ENCODE data around the gene NR1I3. TPM values are rescaled to one million over a fixed set of nuclear protein-coding genes. Genes with fewer than 3 reads are reported as not detected.

Gene NR1I3
- total RNA-seq, 1 experiment from 2014 or later = not detected

DNA sequence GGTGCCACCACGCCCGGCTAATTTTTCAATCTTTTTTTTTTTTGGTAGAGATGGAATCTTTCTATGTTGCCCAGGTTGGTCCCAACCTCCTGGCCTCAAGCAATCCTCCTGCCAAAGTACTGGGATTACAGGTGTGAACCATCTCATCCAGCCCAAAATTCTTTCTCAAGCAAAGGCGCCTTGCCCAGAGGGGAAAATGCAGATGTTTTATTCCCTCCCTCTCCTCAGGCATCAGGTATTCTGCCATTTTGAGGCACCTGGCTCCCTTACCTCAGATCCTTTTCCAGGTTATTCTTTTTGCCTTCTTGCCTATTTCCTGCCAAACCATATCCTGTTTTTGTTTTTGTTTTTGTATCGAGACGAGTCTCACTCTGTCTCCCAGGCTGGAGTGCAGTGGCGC, 49.6 kb downstream of the NR1I3 start:
- H3K4me1 ChIP-seq (ENCODE audit: insufficient read depth, low read length) = no peaks in the 10 kb centered on the region
- H3K9ac ChIP-seq (ENCODE audit: extremely low read depth, insufficient read length, low read length) = no peak overlapping the region
- no peaks in the 10 kb centered on the region for H3K23me2 ChIP-seq (ENCODE audit: insufficient read length, low read depth, low read length, poor library complexity, severe bottlenecking)
- no peak overlapping the region for H4K5ac ChIP-seq (ENCODE audit: insufficient read length, low read depth, low read length)
- H2BK120ac ChIP-seq (ENCODE audit: low read depth, low read length, poor library complexity, severe bottlenecking) = no peak overlapping the region
- no peak overlapping the region for H4K8ac ChIP-seq (replicated peaks; ENCODE audit: insufficient read length, low read depth, low read length)
- no peak overlapping the region for H3K23ac ChIP-seq (ENCODE audit: insufficient read length, low read depth, low read length)
- H3K4me2 ChIP-seq (ENCODE audit: insufficient read depth, insufficient read length, low read length) = no peak overlapping the region
- no peak overlapping the region for H2AK5ac ChIP-seq (ENCODE audit: insufficient read length, low read length)
- H2BK20ac ChIP-seq (ENCODE audit: low read depth, low read length, poor library complexity, severe bottlenecking) = no peak overlapping the region
- Mint-ChIP-seq H3K27ac (no peak overlapping the region; a peak in 1 of 7 replicates), H3K4me1 (peaks cover 7 to 12% of the 10 kb centered on the region in 2 experiments), H3K27me3 (ENCODE audit: low read depth) (no peaks in the 10 kb centered on the region), H3K9me3 (no peaks in the 10 kb centered on the region), H3K36me3 (ENCODE audit: insufficient read depth in 1 of 3, low read depth in 3 of 3) (peaks cover 0 to 17% (median 10%) of the 10 kb centered on the region in 3 experiments; a peak in 4 of 7 replicates), H3K4me3 (no peak overlapping the region; a peak in 1 of 5 replicates)
- H4K20me1 ChIP-seq (ENCODE audit: control insufficient read depth, insufficient read depth, insufficient read length) = peaks cover 3% of the 10 kb centered on the region
- no peak overlapping the region for H2BK15ac ChIP-seq (ENCODE audit: low read depth, low read length)
- H3K4ac ChIP-seq (ENCODE audit: low read depth, low read length) = no peak overlapping the region
- no peak overlapping the region for H2AFZ ChIP-seq (ENCODE audit: low read length)
- H2BK12ac ChIP-seq (ENCODE audit: insufficient read length, low read depth, low read length) = no peak overlapping the region
- H3K79me1 ChIP-seq (ENCODE audit: insufficient read depth, low read depth, low read length, poor library complexity, severe bottlenecking) = no peaks in the 10 kb centered on the region
- no peak overlapping the region for H2BK5ac ChIP-seq (ENCODE audit: insufficient read length, low read length)
- TF ChIP-seq, protein P1, sequence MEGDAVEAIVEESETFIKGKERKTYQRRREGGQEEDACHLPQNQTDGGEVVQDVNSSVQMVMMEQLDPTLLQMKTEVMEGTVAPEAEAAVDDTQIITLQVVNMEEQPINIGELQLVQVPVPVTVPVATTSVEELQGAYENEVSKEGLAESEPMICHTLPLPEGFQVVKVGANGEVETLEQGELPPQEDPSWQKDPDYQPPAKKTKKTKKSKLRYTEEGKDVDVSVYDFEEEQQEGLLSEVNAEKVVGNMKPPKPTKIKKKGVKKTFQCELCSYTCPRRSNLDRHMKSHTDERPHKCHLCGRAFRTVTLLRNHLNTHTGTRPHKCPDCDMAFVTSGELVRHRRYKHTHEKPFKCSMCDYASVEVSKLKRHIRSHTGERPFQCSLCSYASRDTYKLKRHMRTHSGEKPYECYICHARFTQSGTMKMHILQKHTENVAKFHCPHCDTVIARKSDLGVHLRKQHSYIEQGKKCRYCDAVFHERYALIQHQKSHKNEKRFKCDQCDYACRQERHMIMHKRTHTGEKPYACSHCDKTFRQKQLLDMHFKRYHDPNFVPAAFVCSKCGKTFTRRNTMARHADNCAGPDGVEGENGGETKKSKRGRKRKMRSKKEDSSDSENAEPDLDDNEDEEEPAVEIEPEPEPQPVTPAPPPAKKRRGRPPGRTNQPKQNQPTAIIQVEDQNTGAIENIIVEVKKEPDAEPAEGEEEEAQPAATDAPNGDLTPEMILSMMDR (conservative IDR thresholded peaks at IDR 0.05) = no peak
- no peak overlapping the region for H4K91ac ChIP-seq (ENCODE audit: insufficient read length, low read depth, low read length)
- no peak overlapping the region for H3T11ph ChIP-seq (ENCODE audit: low read length)
- no peak for DNase-seq
- H3K27ac ChIP-seq (ENCODE audit: insufficient read length, low read depth, low read length) = no peak overlapping the region
- no peak overlapping the region for H3K18ac ChIP-seq (ENCODE audit: insufficient read length, low read depth, low read length)
- no peaks in the 10 kb centered on the region for H3K27me3 ChIP-seq (ENCODE audit: insufficient read depth, low read length)
- no peaks in the 10 kb centered on the region for H3K79me2 ChIP-seq (ENCODE audit: insufficient read depth, low read length)
- H3K56ac ChIP-seq (ENCODE audit: insufficient read length, low read depth, low read length) = no peak overlapping the region
- no peak overlapping the region for H3K14ac ChIP-seq (ENCODE audit: insufficient read depth, low read length)
- no CpG with 5 or more reads among the region's 6 CpGs for WGBS (ENCODE audit: extremely low coverage, insufficient read length, low lambda C conversion rate)
- no peaks in the 10 kb centered on the region for H3K9me3 ChIP-seq (ENCODE audit: control insufficient read depth, low read depth, low read length)

Measured in H9 (cell line).